Activated gamma-delta T cell (primary cell): ENCODE measurements around the gene SNRNP70.

Source experiments
- DNase-seq: peaks from one replicate; lab custom pipeline; 2025; lab: John Stamatoyannopoulos, UW

SNRNP70 gene

DNA sequence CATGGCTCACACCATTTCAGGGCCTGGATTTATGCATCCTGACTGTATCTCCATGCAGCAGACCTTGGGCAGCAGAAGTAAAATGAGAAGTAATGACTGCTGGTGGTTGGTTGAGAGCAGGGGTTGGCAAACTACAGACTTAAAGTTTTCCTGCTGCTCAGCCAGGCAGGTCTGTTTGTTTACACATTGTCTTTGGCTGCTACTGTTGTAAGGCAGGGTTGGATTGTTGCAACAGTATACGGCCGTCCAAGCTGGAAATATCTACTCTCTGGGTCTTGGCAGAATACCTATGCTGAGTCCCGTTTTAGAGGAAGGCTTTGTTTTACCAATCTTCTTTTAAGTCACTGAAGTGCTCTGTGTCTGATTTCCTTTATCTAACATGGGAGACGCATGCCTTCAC, 13.5 kb downstream of the SNRNP70 start:
- DNase-seq: no peak

DNA sequence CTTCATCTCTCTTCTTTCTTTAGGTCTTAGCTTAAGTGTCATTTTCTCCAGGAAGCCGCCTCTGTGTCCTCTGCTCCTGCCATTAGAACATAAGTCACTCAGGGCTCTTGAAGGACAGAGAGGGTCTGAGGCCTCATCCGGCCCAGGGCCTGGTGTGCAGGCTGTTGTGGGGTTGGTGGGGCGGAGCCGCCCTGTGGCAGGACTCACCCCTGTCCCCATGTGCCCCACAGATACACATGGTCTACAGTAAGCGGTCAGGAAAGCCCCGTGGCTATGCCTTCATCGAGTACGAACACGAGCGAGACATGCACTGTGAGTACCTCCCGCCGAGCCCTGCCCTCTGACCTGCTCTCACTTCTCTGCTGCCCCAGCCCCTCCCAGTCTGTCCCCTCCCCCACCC, 15.9 kb downstream of the SNRNP70 start:
- no peak for DNase-seq

GRCh38 chr19:49102303-49102702, 17.1 kb downstream of the SNRNP70 start:
- DNase-seq: no peak

GRCh38 chr19:49103331-49104085, 18.3 kb downstream of the SNRNP70 start:
- no peak for DNase-seq

DNA sequence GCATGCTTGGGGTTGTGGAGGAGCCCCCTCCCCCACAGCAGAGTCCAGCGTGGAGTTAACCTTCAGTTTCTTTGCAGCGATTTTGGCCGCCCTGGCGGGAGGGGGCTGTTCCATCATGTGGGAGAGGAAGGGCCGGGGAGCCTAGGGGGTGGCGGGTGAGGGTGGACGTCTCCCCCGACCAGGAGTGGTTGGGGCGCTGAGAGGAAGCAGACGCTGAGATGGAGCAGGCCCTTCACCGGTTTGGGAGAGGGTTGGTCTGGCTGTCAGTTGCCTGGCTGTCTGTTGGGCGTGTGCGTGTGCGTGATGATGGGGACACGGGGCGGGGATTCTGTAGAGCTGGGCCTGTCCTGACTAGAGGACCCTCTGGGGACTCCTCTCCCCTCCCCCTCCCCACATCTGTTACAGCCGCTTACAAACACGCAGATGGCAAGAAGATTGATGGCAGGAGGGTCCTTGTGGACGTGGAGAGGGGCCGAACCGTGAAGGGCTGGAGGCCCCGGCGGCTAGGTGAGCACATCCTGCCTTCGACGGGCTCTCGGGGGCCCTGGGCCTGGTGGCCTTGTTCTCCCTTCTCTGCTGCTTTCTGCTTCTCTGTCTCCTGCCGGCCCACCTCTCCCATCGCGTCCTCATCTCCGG, 19.1 kb downstream of the SNRNP70 start:
- DNase-seq: no peak

GRCh38 chr19:49106648-49107135, 21.4 kb downstream of the SNRNP70 start:
- no peak for DNase-seq

- no peak for DNase-seq
These were observed 22.6 kb downstream of the SNRNP70 start for GRCh38 chr19:49107625-49108459.

- DNase-seq: no peak
These were observed 23.8 kb downstream of the SNRNP70 start for GRCh38 chr19:49109051-49109450.

- DNase-seq: no peak
These were observed 24.4 kb downstream of the SNRNP70 start for GRCh38 chr19:49109569-49110233.

DNA sequence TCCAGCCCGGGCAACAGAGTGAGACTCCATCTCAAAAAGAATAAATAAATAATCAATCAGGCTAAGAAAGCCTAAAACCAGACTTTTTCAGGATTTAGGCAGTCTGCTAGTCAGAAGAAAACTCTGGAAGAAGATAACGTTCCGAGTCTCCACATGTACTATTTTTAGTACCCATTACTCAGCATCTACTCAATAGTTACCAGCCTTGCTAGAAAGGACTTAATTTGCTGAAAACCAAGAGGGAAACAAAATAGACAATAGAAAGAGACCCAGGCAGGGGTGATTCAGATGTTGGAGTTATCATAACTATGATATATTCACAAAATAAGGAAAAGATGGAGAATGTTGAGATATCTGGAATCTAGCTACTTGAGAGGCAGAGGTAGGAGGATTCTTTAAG, 25.3 kb downstream of the SNRNP70 start:
- no peak for DNase-seq

GRCh38 chr19:49111218-49111998, 26.2 kb downstream of the SNRNP70 start:
- DNase-seq: no peak

- peak; percentile 63 for DNase-seq
These were observed 28.7 kb downstream of the SNRNP70 start, which contains the start of gene LIN7B for GRCh38 chr19:49113762-49114629. TSS of gene LIN7B (plus strand) at chr19:49114370. CDS start at chr19:49114405, 35 bp downstream.

GRCh38 chr19:49114630-49115363, 29.5 kb downstream of the SNRNP70 start:
- no peak for DNase-seq

DNA sequence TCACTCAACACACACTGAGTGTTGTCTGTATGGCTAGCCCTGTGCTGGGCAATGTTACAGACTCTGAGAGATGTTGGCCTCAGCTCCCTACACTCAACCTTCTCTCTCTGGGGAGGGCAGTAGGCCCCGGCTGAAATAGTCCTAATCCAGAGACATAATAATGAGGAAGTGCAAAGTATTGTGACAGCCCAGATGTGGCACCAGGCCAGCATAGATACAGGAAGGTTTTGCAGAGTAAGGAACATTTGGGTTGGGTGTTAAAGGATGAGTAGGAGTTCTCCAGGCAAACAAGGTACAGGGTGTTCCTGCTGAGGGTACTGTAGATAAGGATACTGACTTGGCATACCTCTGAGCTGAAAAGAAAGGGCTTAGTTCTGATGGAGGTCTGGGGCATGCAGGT, 31.3 kb downstream of the SNRNP70 start:
- no peak for DNase-seq

DNA sequence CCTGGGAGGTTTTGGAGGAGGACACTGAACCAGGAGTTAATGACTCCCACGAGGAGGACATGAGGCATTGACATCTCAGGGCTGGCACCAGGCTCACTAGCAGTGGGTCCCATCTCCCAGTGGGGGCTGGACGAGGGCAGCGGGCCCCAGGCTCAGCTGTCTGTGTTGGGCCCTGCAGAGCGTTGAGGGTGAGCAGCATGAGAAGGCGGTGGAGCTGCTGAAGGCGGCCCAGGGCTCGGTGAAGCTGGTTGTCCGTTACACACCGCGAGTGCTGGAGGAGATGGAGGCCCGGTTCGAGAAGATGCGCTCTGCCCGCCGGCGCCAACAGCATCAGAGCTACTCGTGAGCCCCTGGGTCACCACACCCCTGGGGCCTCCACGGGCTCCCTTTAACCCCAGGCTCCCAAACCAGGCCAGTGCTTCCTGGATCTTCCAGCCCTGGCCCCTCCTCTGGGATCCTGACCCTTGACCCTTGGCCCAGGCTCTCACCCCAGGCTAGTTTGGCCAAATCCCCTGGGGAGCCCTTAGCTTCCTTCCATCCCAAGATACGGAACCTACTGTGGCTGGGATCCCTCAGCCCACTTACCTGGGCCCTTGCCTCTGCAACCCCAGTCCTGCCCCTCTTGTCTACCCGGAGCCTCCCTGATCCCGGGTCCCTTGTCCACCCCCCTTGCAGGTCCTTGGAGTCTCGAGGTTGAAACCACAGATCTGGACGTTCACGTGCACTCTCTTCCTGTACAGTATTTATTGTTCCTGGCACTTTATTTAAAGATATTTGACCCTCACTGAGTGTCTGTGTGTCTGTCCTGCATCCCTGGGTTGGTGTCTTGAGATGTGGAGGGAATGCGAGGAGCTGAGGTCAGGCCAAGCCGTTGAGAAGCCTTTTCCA, 32.7 kb downstream of the SNRNP70 start:
- no peak for DNase-seq

- peak; percentile 95 for DNase-seq
These were observed 33.5 kb downstream of the SNRNP70 start, which contains the start of gene C19orf73 for GRCh38 chr19:49118565-49119410. TSS of gene C19orf73 (minus strand) at chr19:49119143. CDS start at chr19:49119022, 121 bp downstream.
